ENCODE data around the gene PALMD. TPM values are rescaled to one million over a fixed set of nuclear protein-coding genes. Genes with fewer than 3 reads are reported as not detected.

Gene PALMD
- polyA plus RNA-seq, 3 donors: not detected

- H3K4me3 ChIP-seq (replicated peaks in 1 of 3; ENCODE audit: low read depth in 2 of 3, low read length in 3 of 3): no peak overlapping the region
- 88% methylated on average over 1 of the region's 2 CpGs for WGBS (ENCODE audit: insufficient coverage)
- H3K9me3 ChIP-seq (replicated peaks in 1 of 2; ENCODE audit: control insufficient read depth in 1 of 2, insufficient read depth in 1 of 2, low read length in 2 of 2): no peaks in the 10 kb centered on the region
- H4K20me1 ChIP-seq (ENCODE audit: insufficient read depth, low read length): no peaks in the 10 kb centered on the region
- intact Hi-C loops (cut with micrococcal nuclease): no loop called here
- no peak overlapping the region for H3K4me2 ChIP-seq (replicated peaks; ENCODE audit: extremely low read depth, low read length, poor library complexity, severe bottlenecking)
- peaks cover 5 to 15% (median 9%) of the 10 kb centered on the region in 3 donors for H3K27me3 Mint-ChIP-seq (ENCODE audit: low read depth in 3 of 3)
- H3K4me1 ChIP-seq (ENCODE audit: control insufficient read depth in 1 of 2, insufficient read depth in 2 of 2, low read length in 2 of 2): peaks cover 23 to 28% of the 10 kb centered on the region in 2 donors
- H3K27ac Mint-ChIP-seq: no peak overlapping the region
- no peak overlapping the region for H3K4me3 Mint-ChIP-seq
- no peak overlapping the region for H3K27ac ChIP-seq (ENCODE audit: low read depth in 1 of 2, low read length in 2 of 2)
- H3K9me3 Mint-ChIP-seq: peaks cover 0 to 3% (median 0%) of the 10 kb centered on the region in 7 donors
- no peaks in the 10 kb centered on the region for H3K79me2 ChIP-seq (ENCODE audit: insufficient read depth, low read length)
- no peaks in the 10 kb centered on the region for H3K36me3 ChIP-seq (replicated peaks in 1 of 2; ENCODE audit: control insufficient read depth in 1 of 2, insufficient read depth in 2 of 2, low read length in 2 of 2)
- TF ChIP-seq CTCF (IDR thresholded peaks at IDR 0.05): no peak
- no peak for DNase-seq
- H3K36me3 Mint-ChIP-seq: no peaks in the 10 kb centered on the region
- no peak overlapping the region for H2AFZ ChIP-seq (ENCODE audit: insufficient read depth, low read depth, low read length, poor library complexity, severe bottlenecking)
- no peak overlapping the region for H3K9ac ChIP-seq (ENCODE audit: insufficient read depth, low read length, poor library complexity, severe bottlenecking)
- peaks cover 5% of the 10 kb centered on the region in 2 donors for H3K27me3 ChIP-seq (ENCODE audit: control insufficient read depth in 2 of 2, insufficient read depth in 2 of 2, low read length in 2 of 2)
- peaks cover 28% of the 10 kb centered on the region for H3K4me1 Mint-ChIP-seq
Measured at GRCh38 chr1:99696616-99697015, 50.7 kb downstream of the PALMD start.

- TF ChIP-seq CTCF (IDR thresholded peaks at IDR 0.05): no peak
- Histone ChIP-seq H3K9ac (ENCODE audit: insufficient read depth, low read length, poor library complexity, severe bottlenecking) (no peak overlapping the region), H3K4me1 (ENCODE audit: control insufficient read depth in 1 of 2, insufficient read depth in 2 of 2, low read length in 2 of 2) (peaks cover 23 to 28% of the 10 kb centered on the region in 2 donors), H3K27me3 (ENCODE audit: control insufficient read depth in 2 of 2, insufficient read depth in 2 of 2, low read length in 2 of 2) (peaks cover 3 to 5% of the 10 kb centered on the region in 2 donors), H3K4me2 (replicated peaks; ENCODE audit: extremely low read depth, low read length, poor library complexity, severe bottlenecking) (no peak overlapping the region), H3K27ac (ENCODE audit: low read depth in 1 of 2, low read length in 2 of 2) (no peak overlapping the region), H3K79me2 (ENCODE audit: insufficient read depth, low read length) (no peaks in the 10 kb centered on the region), H3K4me3 (replicated peaks in 1 of 3; ENCODE audit: low read depth in 2 of 3, low read length in 3 of 3) (no peak overlapping the region), H3K36me3 (replicated peaks in 1 of 2; ENCODE audit: control insufficient read depth in 1 of 2, insufficient read depth in 2 of 2, low read length in 2 of 2) (no peaks in the 10 kb centered on the region), H4K20me1 (ENCODE audit: insufficient read depth, low read length) (no peaks in the 10 kb centered on the region), H3K9me3 (replicated peaks in 1 of 2; ENCODE audit: control insufficient read depth in 1 of 2, insufficient read depth in 1 of 2, low read length in 2 of 2) (no peaks in the 10 kb centered on the region), H2AFZ (ENCODE audit: insufficient read depth, low read depth, low read length, poor library complexity, severe bottlenecking) (no peak overlapping the region)
- Mint-ChIP-seq H3K27ac (no peak overlapping the region), H3K4me3 (no peak overlapping the region), H3K4me1 (peaks cover 29% of the 10 kb centered on the region), H3K36me3 (no peaks in the 10 kb centered on the region), H3K27me3 (ENCODE audit: low read depth in 3 of 3) (peaks cover 3 to 13% (median 9%) of the 10 kb centered on the region in 3 donors), H3K9me3 (peaks cover 0 to 3% (median 0%) of the 10 kb centered on the region in 7 donors)
- intact Hi-C loops (cut with micrococcal nuclease): no loop called here
- DNase-seq: no peak
- WGBS (ENCODE audit: insufficient coverage): no CpG with 5 or more reads among the region's 1 CpG
Measured at GRCh38 chr1:99697580-99697979, 51.7 kb downstream of the PALMD start.
